ENCODE results near the gene LMLN.
"Not testable (repeated sequence)": the region's sequence is repeated elsewhere in the genome, so short reads cannot be mapped to it uniquely, and the experiment has no call there.

Gene LMLN

GRCh38 chr3:198081421-198081844, 121.4 kb downstream of the LMLN start:
- no peak for FAIRE-seq

DNA sequence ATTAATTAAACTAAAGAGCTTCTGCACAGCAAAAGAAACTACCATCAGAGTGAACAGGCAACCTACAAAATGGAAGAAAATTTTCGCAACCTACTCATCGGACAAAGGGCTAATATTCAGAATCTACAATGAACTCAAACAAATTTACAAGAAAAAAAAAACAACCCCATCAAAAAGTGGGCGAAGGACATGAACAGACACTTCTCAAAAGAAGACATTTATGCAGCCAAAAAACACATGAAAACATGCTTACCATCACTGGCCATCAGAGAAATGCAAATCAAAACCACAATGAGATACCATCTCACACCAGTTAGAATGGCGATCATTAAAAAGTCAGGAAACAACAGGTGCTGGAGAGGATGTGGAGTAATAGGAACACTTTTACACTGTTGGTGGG, 122.2 kb downstream of the LMLN start:
- not testable (repeated sequence) for FAIRE-seq

- no peak for FAIRE-seq
These were observed 128.5 kb downstream of the LMLN start for GRCh38 chr3:198088421-198088955.

DNA sequence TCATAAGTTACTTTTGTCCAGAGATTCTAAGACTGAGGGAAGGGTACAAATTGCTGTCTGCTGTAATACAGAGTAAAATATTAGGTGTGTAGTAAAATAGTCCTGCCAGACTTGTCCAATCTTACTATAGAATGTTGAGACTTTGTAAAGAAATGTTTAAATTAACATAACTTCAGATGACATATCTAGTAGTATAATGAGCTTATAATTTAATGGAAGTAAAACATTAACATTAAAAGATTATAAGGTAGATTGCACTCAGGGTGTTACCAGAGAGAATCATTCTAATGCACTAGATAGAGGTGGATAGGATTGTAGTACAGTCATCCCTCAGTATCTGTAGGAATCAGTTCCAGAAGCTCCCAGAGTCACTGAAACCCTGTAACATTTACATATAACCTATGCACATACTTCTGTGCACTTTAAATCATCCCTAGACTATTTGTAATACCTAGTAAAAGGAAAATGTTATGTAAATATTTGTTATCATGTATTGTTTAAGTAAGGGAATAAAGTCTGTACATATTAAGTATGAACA, 130.8 kb downstream of the LMLN start:
- FAIRE-seq: no peak

- no peak for FAIRE-seq
These were observed 132.3 kb downstream of the LMLN start for GRCh38 chr3:198092276-198092675.

GRCh38 chr3:198093112-198093679, 133.2 kb downstream of the LMLN start:
- no peak for FAIRE-seq

Measured in G401.6 (cell line).